ENCODE data around the gene IDH3B.
"Not testable (repeated sequence)": the region's sequence is repeated elsewhere in the genome, so short reads cannot be mapped to it uniquely, and the experiment has no call there.

Gene IDH3B

GRCh38 chr20:2690718-2691117 is 26.7 kb upstream of the IDH3B start:
- H3K79me2 ChIP-seq (ENCODE audit: low read length) = no peaks in the 10 kb centered on the region
- TF ChIP-seq CTCF (IDR thresholded peaks at IDR 0.05; ENCODE audit: low read depth, low read length) (no peak), EZH2phosphoT487 (IDR thresholded peaks at IDR 0.05; ENCODE audit: low read depth) (no peak)
- no peak overlapping the region for H3K9ac ChIP-seq (ENCODE audit: low read length)
- H3K4me1 ChIP-seq (ENCODE audit: low read length) = peaks cover 7% of the 10 kb centered on the region; the same call in 1 of the 2 replicates
- H4K20me1 ChIP-seq (ENCODE audit: insufficient read depth, low read length) = no peaks in the 10 kb centered on the region
- H3K9me3 ChIP-seq (ENCODE audit: insufficient read depth, low read length) = no peaks in the 10 kb centered on the region
- no peak overlapping the region for H3K27ac ChIP-seq (ENCODE audit: low read length)
- no peak overlapping the region for H3K4me2 ChIP-seq (ENCODE audit: low read length)
- H2AFZ ChIP-seq (ENCODE audit: low read depth, low read length) = no peak overlapping the region
- no peak overlapping the region for H3K4me3 ChIP-seq (ENCODE audit: low read length)
- no peaks in the 10 kb centered on the region for H3K36me3 ChIP-seq (replicated peaks; ENCODE audit: low read depth, low read length)
- H3K27me3 ChIP-seq (ENCODE audit: low read depth, low read length) = peaks cover 12% of the 10 kb centered on the region; the same call in 1 of the 2 replicates

- no peaks in the 10 kb centered on the region for H3K9me3 ChIP-seq (ENCODE audit: insufficient read depth, low read length)
- H3K4me2 ChIP-seq (ENCODE audit: low read length) = no peak overlapping the region
- H3K36me3 ChIP-seq (replicated peaks; ENCODE audit: low read depth, low read length) = no peaks in the 10 kb centered on the region
- H2AFZ ChIP-seq (ENCODE audit: low read depth, low read length) = no peak overlapping the region
- no peak for TF ChIP-seq CTCF (IDR thresholded peaks at IDR 0.05; ENCODE audit: low read depth, low read length)
- TF ChIP-seq EZH2phosphoT487 (IDR thresholded peaks at IDR 0.05; ENCODE audit: low read depth) = no peak
- peaks cover 12% of the 10 kb centered on the region; the same call in 1 of the 2 replicates for H3K27me3 ChIP-seq (ENCODE audit: low read depth, low read length)
- H3K27ac ChIP-seq (ENCODE audit: low read length) = no peak overlapping the region
- peaks cover 7% of the 10 kb centered on the region; the same call in 1 of the 2 replicates for H3K4me1 ChIP-seq (ENCODE audit: low read length)
- no peak overlapping the region for H3K4me3 ChIP-seq (ENCODE audit: low read length)
- no peaks in the 10 kb centered on the region for H4K20me1 ChIP-seq (ENCODE audit: insufficient read depth, low read length)
- no peaks in the 10 kb centered on the region for H3K79me2 ChIP-seq (ENCODE audit: low read length)
- H3K9ac ChIP-seq (ENCODE audit: low read length) = no peak overlapping the region
These were observed 26.2 kb upstream of the IDH3B start for GRCh38 chr20:2690213-2690612.

GRCh38 chr20:2688041-2688591 is 24.1 kb upstream of the IDH3B start:
- Histone ChIP-seq H3K79me2 (ENCODE audit: low read length) (no peaks in the 10 kb centered on the region), H3K36me3 (replicated peaks; ENCODE audit: low read depth, low read length) (no peaks in the 10 kb centered on the region), H3K9me3 (ENCODE audit: insufficient read depth, low read length) (no peaks in the 10 kb centered on the region), H2AFZ (ENCODE audit: low read depth, low read length) (peak overlapping the region; percentile 91), H4K20me1 (ENCODE audit: insufficient read depth, low read length) (no peaks in the 10 kb centered on the region), H3K4me1 (ENCODE audit: low read length) (peaks cover 10% of the 10 kb centered on the region; the same call in 1 of the 2 replicates), H3K4me3 (ENCODE audit: low read length) (peak overlapping the region; percentile 64), H3K4me2 (ENCODE audit: low read length) (peak overlapping the region; percentile 76), H3K9ac (ENCODE audit: low read length) (0 out of 2 replicates have a peak overlapping the region, but pooled peaks have one; percentile 7), H3K27me3 (ENCODE audit: low read depth, low read length) (peaks cover 12% of the 10 kb centered on the region; the same call in 1 of the 2 replicates), H3K27ac (ENCODE audit: low read length) (no peak overlapping the region)
- peak; percentile 88 for TF ChIP-seq CTCF (IDR thresholded peaks at IDR 0.05; ENCODE audit: low read depth, low read length)
- TF ChIP-seq EZH2phosphoT487 (IDR thresholded peaks at IDR 0.05; ENCODE audit: low read depth) = no peak

GRCh38 chr20:2687514-2687913 is 23.5 kb upstream of the IDH3B start:
- Histone ChIP-seq H3K9me3 (ENCODE audit: insufficient read depth, low read length) (no peaks in the 10 kb centered on the region), H3K27me3 (ENCODE audit: low read depth, low read length) (peaks cover 12% of the 10 kb centered on the region; the same call in 1 of the 2 replicates), H3K9ac (ENCODE audit: low read length) (0 out of 2 replicates have a peak overlapping the region, but pooled peaks have one; percentile 7), H3K4me1 (ENCODE audit: low read length) (peaks cover 10% of the 10 kb centered on the region; the same call in 1 of the 2 replicates), H2AFZ (ENCODE audit: low read depth, low read length) (peak overlapping the region; percentile 91), H3K4me2 (ENCODE audit: low read length) (peak overlapping the region; percentile 76), H4K20me1 (ENCODE audit: insufficient read depth, low read length) (no peaks in the 10 kb centered on the region), H3K27ac (ENCODE audit: low read length) (no peak overlapping the region), H3K4me3 (ENCODE audit: low read length) (peak overlapping the region; percentile 64), H3K36me3 (replicated peaks; ENCODE audit: low read depth, low read length) (no peaks in the 10 kb centered on the region), H3K79me2 (ENCODE audit: low read length) (no peaks in the 10 kb centered on the region)
- no peak for TF ChIP-seq EZH2phosphoT487 (IDR thresholded peaks at IDR 0.05; ENCODE audit: low read depth)
- no peak for TF ChIP-seq CTCF (IDR thresholded peaks at IDR 0.05; ENCODE audit: low read depth, low read length)

GRCh38 chr20:2684817-2685216 is 20.8 kb upstream of the IDH3B start:
- H3K4me1 ChIP-seq (ENCODE audit: low read length); H3K79me2 ChIP-seq (ENCODE audit: low read length); H3K4me3 ChIP-seq (ENCODE audit: low read length); H3K36me3 ChIP-seq (replicated peaks; ENCODE audit: low read depth, low read length); H3K27ac ChIP-seq (ENCODE audit: low read length); H4K20me1 ChIP-seq (ENCODE audit: insufficient read depth, low read length); H3K9me3 ChIP-seq (ENCODE audit: insufficient read depth, low read length); H2AFZ ChIP-seq (ENCODE audit: low read depth, low read length); H3K4me2 ChIP-seq (ENCODE audit: low read length); H3K9ac ChIP-seq (ENCODE audit: low read length); H3K27me3 ChIP-seq (ENCODE audit: low read depth, low read length): not testable (repeated sequence)

- H3K36me3 ChIP-seq (replicated peaks; ENCODE audit: low read depth, low read length); H3K4me1 ChIP-seq (ENCODE audit: low read length); H3K4me3 ChIP-seq (ENCODE audit: low read length); H3K27me3 ChIP-seq (ENCODE audit: low read depth, low read length); H2AFZ ChIP-seq (ENCODE audit: low read depth, low read length); H3K4me2 ChIP-seq (ENCODE audit: low read length); H3K27ac ChIP-seq (ENCODE audit: low read length); H3K9me3 ChIP-seq (ENCODE audit: insufficient read depth, low read length); H3K9ac ChIP-seq (ENCODE audit: low read length); H4K20me1 ChIP-seq (ENCODE audit: insufficient read depth, low read length); H3K79me2 ChIP-seq (ENCODE audit: low read length): not testable (repeated sequence)
These were observed 18.0 kb upstream of the IDH3B start for GRCh38 chr20:2682040-2682439.
